Ishikawa (cell line): ENCODE measurements around the gene CPXM1.

Experiments
- CREB1 ChIP-seq: IDR thresholded peaks from 2 replicates; pipeline ENCODE4 v1.6.1; 2012; ENCODE audit warnings: low read depth
- NFIC ChIP-seq: IDR thresholded peaks from 2 replicates; pipeline ENCODE4 v1.6.1; 2012

DNA sequence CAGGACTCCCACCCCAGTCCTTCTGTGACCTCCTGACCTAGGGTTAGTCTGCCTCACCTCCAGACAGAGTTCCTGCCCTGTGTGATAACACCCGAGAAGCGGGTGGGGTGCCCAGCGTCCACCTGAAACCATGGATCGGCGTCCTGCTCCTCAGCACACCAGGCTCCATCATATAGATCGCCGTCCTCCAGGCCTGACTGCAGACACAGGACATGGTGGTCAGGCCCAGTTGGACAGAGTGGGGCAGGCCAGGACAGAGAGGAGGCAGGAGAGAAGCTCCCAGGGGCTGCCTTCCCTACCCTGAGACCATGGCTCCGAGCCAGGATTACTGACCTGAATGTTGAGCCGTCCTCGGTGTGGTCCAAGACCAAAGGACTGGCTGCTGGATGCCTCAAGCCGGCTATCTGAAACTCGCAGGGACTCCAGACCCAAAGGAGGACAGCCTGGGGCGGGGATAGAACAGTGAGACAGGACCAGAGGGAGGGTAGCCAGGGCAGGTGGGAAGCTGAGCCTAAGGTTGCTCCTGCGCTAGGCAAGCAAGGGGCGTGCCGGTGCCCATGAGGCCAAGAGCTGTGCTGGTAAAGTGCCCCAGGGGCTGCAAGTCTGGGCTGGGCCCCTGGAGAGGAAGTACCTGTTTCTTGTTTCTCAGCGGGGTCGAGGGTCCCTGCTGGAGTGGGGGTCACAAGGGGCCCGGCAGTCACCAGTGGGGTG, 2.2 kb downstream of the CPXM1 start:
- TF ChIP-seq NFIC (no peak), CREB1 (no peak)
